Thoracic aorta (tissue), 2 donors: ENCODE data around the gene EDDM13. TPM values are rescaled to one million over a fixed set of nuclear protein-coding genes. Genes with fewer than 3 reads are reported as not detected.
A peak's percentile ranks its signal among the peaks of the same experiment; 100 is the strongest.
"Not testable (repeated sequence)": the region's sequence is repeated elsewhere in the genome, so short reads cannot be mapped to it uniquely, and the experiment has no call there.

Source experiments
- ATAC-seq: fragments of 150-250 bp; one replicate; pipeline ENCODE4 v1.8.0; 2017; ENCODE audit warnings: low read depth; ENCODE audit not compliant: insufficient number of reproducible peaks, low FRiP score
- DNase-seq: peaks from one replicate; pipeline ENCODE4 v3.0.0-alpha.2; 2020; ENCODE audit warnings: low spot score
- H3K27ac ChIP-seq, 2 donors: fragments of 200-600 bp; sonication (generic); 1 replicate in 1 of 2; 2 replicates in 1 of 2; pipeline ENCODE4 v1.5.1; 2016; ENCODE audit warnings: mild to moderate bottlenecking in 2 of 2, moderate library complexity in 2 of 2
- H3K27me3 ChIP-seq: fragments of 200-600 bp; sonication (generic); replicated peaks from 2 replicates; pipeline ENCODE4 v1.6.0; 2016; ENCODE audit warnings: mild to moderate bottlenecking; ENCODE audit not compliant: insufficient read depth
- H3K36me3 ChIP-seq: fragments of 200-600 bp; sonication (generic); one replicate; pipeline ENCODE4 v1.5.1; 2016
- H3K4me1 ChIP-seq, 2 donors: fragments of 200-600 bp; sonication (generic); 1 replicate in 1 of 2; 2 replicates in 1 of 2; pipeline versions ENCODE4 v1.5.1 to v1.6.0; 2016; ENCODE audit warnings: low read depth in 2 of 2, mild to moderate bottlenecking in 1 of 2; ENCODE audit not compliant: control insufficient read depth in 1 of 2
- H3K4me3 ChIP-seq: fragments of 200-600 bp; sonication (generic); 2 replicates; pipeline ENCODE4 v1.5.1; 2016; ENCODE audit warnings: mild to moderate bottlenecking
- H3K9me3 ChIP-seq: fragments of 200-600 bp; sonication (generic); 2 replicates; pipeline ENCODE4 v1.5.1; 2016
- total RNA-seq, 2 donors: library from RNA; depleted of rRNA; stranded (reverse); fragments of >200 nt; gene quantifications; one replicate each; pipeline versions ENCODE4 v1.1.0 to v1.2.3, GENCODE V29; 2016
- TF ChIP-seq, protein P1 (sequence below): fragments of 200-600 bp; sonication (generic); IDR thresholded peaks from one replicate; pipeline ENCODE4 v1.5.1; 2019; ENCODE audit warnings: antibody characterized with exemption

Gene EDDM13
- total RNA-seq, 2 donors from 2014 or later = not detected

DNA sequence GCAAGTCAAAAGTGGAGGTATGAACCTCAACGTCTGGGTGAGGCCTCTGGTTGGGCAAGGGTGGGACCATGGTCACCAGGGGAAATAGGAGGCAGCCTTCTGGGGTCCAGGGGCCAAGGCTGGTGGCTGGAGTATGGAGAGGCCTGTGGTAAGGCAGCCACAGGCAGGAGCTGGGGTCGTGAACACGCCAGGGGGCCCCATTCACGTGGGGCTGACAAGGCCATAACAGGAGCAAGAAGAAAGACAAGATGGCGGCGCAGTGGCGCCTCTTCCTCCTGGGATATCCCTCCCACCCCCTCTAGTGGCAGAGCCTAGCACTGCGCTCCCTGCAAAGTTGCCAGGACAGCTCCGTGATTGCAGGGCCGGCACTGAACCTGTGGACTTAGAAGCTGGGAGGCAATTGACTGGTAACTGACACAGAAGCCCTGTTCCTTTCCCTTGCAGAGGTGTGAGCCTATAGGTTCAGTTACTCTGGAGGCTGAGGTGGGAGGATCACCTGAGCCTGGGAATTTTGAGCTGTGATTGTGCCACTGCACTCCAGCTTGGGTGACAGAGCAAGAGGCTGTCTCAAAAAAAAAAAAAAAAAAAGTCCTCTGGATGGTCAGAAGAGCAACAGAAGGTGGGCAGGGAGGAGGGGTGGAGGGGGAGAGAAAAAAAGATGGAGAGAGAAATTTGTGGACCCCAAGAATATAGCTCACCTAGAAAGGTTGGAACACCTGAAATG is 19.7 kb upstream of the EDDM13 start:
- TF ChIP-seq, protein P1, sequence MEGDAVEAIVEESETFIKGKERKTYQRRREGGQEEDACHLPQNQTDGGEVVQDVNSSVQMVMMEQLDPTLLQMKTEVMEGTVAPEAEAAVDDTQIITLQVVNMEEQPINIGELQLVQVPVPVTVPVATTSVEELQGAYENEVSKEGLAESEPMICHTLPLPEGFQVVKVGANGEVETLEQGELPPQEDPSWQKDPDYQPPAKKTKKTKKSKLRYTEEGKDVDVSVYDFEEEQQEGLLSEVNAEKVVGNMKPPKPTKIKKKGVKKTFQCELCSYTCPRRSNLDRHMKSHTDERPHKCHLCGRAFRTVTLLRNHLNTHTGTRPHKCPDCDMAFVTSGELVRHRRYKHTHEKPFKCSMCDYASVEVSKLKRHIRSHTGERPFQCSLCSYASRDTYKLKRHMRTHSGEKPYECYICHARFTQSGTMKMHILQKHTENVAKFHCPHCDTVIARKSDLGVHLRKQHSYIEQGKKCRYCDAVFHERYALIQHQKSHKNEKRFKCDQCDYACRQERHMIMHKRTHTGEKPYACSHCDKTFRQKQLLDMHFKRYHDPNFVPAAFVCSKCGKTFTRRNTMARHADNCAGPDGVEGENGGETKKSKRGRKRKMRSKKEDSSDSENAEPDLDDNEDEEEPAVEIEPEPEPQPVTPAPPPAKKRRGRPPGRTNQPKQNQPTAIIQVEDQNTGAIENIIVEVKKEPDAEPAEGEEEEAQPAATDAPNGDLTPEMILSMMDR = peak; percentile 55
- no peaks in the 10 kb centered on the region for H3K27me3 ChIP-seq
- H3K4me1 ChIP-seq = no peaks in the 10 kb centered on the region
- no peaks in the 10 kb centered on the region for H3K36me3 ChIP-seq
- no peak overlapping the region for H3K27ac ChIP-seq
- ATAC-seq (no peak), DNase-seq (no peak)
- no peak overlapping the region for H3K4me3 ChIP-seq
- no peaks in the 10 kb centered on the region for H3K9me3 ChIP-seq

DNA sequence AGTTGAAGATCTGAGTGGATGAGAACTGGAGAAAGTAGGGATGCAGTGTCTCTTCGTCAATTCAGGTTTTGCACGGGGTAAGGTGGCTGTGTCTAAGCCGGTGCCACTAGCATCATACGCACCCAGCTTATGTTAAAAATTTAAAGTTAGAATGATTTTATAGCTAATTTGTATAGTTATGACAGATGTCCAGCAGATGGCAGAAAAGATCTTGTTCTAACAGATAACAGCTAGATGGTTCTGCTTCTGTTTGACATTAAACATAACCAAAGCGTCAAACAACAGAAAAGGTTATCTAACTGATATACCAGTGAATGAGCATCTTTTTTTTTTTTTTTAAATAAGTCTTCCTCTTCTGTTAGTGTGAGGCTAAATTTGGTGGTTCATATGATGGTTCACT is 18.8 kb upstream of the EDDM13 start:
- Histone ChIP-seq H3K27ac (no peak overlapping the region), H3K4me1 (no peaks in the 10 kb centered on the region), H3K9me3 (no peaks in the 10 kb centered on the region), H3K27me3 (no peaks in the 10 kb centered on the region), H3K4me3 (no peak overlapping the region), H3K36me3 (no peaks in the 10 kb centered on the region)
- TF ChIP-seq, protein P1 = no peak
- ATAC-seq (no peak), DNase-seq (no peak)

DNA sequence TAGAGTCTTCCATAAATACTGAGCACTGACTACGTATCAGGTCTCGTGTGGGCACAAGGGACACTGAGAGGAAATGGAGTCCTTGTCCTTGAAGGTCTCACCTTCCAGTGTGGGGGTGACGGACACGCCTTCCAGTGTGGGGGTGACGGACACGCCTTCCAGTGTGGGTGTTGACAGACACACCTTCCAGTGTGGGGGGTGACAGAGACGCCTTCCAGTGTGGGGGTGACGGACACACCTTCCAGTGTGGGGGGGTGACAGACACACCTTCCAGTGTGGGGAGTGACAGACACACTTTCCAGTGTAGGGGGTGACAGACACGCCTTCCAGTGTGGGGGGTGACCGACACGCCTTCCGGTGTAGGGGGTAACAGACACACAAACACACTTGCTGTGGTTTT is 14.3 kb upstream of the EDDM13 start:
- H3K27me3 ChIP-seq = no peaks in the 10 kb centered on the region
- no peaks in the 10 kb centered on the region for H3K36me3 ChIP-seq
- DNase-seq = no peak
- no peak overlapping the region for H3K27ac ChIP-seq
- H3K9me3 ChIP-seq = no peaks in the 10 kb centered on the region
- ATAC-seq = no peak
- TF ChIP-seq, protein P1 = no peak
- H3K4me1 ChIP-seq = no peaks in the 10 kb centered on the region
- no peak overlapping the region for H3K4me3 ChIP-seq

DNA sequence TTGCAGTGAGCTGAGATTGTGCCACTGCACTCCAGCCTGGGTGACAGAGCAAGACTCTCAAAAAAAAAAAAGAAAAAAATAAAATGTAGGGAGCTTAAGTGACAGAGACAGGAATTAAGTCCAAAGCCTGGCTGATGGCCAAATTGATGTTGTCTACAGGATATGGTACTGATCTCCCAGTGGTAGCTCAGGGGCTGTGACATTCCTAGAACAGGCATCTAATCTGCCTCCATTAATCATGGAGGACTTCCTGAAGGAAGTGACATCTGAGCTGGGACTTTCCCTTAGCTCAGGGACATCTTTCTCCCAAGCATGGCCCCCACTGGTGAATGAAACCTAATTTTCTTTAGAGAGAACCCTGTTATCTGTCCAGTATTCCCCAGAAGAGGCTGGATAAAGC is 11.4 kb upstream of the EDDM13 start:
- Histone ChIP-seq H3K4me1 (no peaks in the 10 kb centered on the region), H3K36me3 (no peaks in the 10 kb centered on the region), H3K27me3 (no peaks in the 10 kb centered on the region), H3K27ac (no peak overlapping the region), H3K9me3 (no peaks in the 10 kb centered on the region), H3K4me3 (no peak overlapping the region)
- ATAC-seq (no peak), DNase-seq (no peak)
- TF ChIP-seq, protein P1 = no peak

DNA sequence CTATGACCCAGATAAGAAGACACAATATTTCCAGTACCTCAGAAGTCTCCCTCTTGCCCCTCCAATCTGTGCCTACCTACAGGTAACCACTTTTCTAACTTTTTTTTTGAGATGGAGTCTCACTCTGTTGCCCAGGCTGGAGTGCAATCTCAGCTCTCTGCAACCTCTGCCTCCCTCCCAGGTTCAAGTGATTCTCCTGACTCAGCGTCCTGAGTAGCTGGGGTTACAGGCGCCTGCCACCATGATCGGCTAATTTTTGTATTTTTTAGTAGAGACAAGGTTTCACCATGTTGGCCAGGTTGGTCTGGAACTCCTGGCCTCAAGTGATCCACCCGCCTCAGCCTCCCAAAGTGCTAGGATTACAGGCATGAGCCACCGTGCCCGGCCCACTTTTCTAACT is 10.6 kb upstream of the EDDM13 start:
- H3K27ac ChIP-seq, H3K4me1 ChIP-seq, H3K27me3 ChIP-seq, H3K4me3 ChIP-seq, H3K9me3 ChIP-seq, DNase-seq, ATAC-seq, H3K36me3 ChIP-seq: not testable (repeated sequence)

DNA sequence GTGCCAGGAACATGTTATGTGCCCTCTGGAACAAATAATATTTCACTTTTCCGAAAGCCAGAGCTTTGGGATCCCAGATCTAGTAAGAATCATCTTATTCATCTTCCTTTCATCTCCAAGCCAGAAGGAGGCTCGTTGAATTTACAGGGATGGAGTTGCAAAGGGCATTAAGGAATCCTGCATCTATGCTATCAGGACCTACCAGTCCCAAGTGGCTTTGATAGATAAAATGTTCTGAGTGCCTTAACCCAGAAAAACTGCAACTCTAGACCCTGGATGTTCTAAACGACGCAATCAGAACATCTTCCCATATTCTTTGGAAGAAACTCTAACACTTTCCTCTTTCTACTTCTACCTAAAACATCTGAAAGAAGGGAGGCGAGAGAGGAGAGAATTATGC is 9.2 kb upstream of the EDDM13 start:
- no peaks in the 10 kb centered on the region for H3K4me1 ChIP-seq
- no peaks in the 10 kb centered on the region for H3K27me3 ChIP-seq
- no peak overlapping the region for H3K27ac ChIP-seq
- ATAC-seq (no peak), DNase-seq (no peak)
- H3K4me3 ChIP-seq = no peak overlapping the region
- TF ChIP-seq, protein P1 = no peak
- no peaks in the 10 kb centered on the region for H3K36me3 ChIP-seq
- no peaks in the 10 kb centered on the region for H3K9me3 ChIP-seq
